K562 (cell line): Measurements from ENCODE around the gene CCDC50. TPM values are rescaled to one million over a fixed set of nuclear protein-coding genes. Genes with fewer than 3 reads are reported as not detected.

Experiments used
- ATAC-seq: fragments of 200-7000 bp; cut with Tn5 transposase; 3 replicates; pipeline ENCODE4 v1.9.1; 2020; ENCODE audit warnings: moderate library complexity
- BruUV-seq: library from RNA; stranded (reverse); fragments of 400-500 nt; replicated peaks from 2 replicates; lab custom pipeline; 2021; lab: Mats Ljungman, UMichigan
- CTCF ChIA-PET: fragments of 300-600 bp; formaldehyde crosslinking; extraction: SDS; loops from one replicate; lab custom pipeline; 2021; ENCODE audit warnings: low intra/inter-chr PET ratio; lab: Yijun Ruan, JAX
- POLR2A ChIA-PET: fragments of 300-600, 350-650 bp; sonication (Branson Sonifier 250); formaldehyde crosslinking; extraction: SDS; loops from one replicate; lab custom pipeline; 2021; ENCODE audit warnings: antibody characterized with exemption, inconsistent platforms; lab: Yijun Ruan, JAX
- DNase-seq, 4 experiments: peaks; one replicate each; pipeline versions ENCODE4 v3.0.0 to v3.0.0-alpha.2; 2011 to 2018; ENCODE audit warnings: low spot score in 3 of 4, mixed read lengths in 3 of 4; ENCODE audit errors: extremely low read depth in 1 of 4
- FAIRE-seq: peaks from 2 replicates; lab custom pipeline; 2011; peaks lifted over from hg19 to GRCh38; lab: Jason Lieb, UNC
- H2AFZ ChIP-seq: 2 replicates; pipeline ENCODE4 v1.6.0; 2011; ENCODE audit warnings: low read depth, low read length, control low read depth, inconsistent platforms
- H3K27ac ChIP-seq: fragments of 200-600 bp; 3 replicates; pipeline ENCODE4 v1.8.0; 2011; ENCODE audit warnings: low read depth, mild to moderate bottlenecking, control low read depth, inconsistent platforms, low read length, moderate library complexity, mixed read lengths; ENCODE audit errors: extremely low read depth
- H3K27me3 ChIP-seq, 2 experiments: fragments of 300-600 bp in 1 of 2; 2 replicates in 1 of 2; 3 replicates in 1 of 2; pipeline versions ENCODE4 v1.6.0 to v1.8.0; 2011; ENCODE audit warnings: inconsistent platforms in 2 of 2, low read length in 2 of 2, mild to moderate bottlenecking in 1 of 2, mixed read lengths in 1 of 2, moderate library complexity in 1 of 2; ENCODE audit not compliant: control insufficient read depth in 2 of 2, insufficient read depth in 2 of 2
- H3K36me3 ChIP-seq: fragments of 300-600 bp; 3 replicates; pipeline ENCODE4 v1.8.0; 2011; ENCODE audit warnings: mild to moderate bottlenecking, low read length, inconsistent platforms; ENCODE audit not compliant: control insufficient read depth, insufficient read depth
- H3K4me1 ChIP-seq, 2 experiments: fragments of 200-600 bp in 1 of 2; replicated peaks in 1 of 2; 2 replicates in 1 of 2; 3 replicates in 1 of 2; pipeline versions ENCODE4 v1.5.1 to v1.8.0; 2011; ENCODE audit warnings: inconsistent platforms in 2 of 2, low read length in 2 of 2, mild to moderate bottlenecking in 1 of 2, mixed read lengths in 1 of 2, moderate library complexity in 1 of 2; ENCODE audit not compliant: control insufficient read depth in 2 of 2, insufficient read depth in 2 of 2
- H3K4me2 ChIP-seq: 2 replicates; pipeline ENCODE4 v1.6.1; 2011; ENCODE audit warnings: low read length, control low read depth, inconsistent platforms, mixed read lengths; ENCODE audit not compliant: insufficient read depth
- H3K4me3 ChIP-seq: fragments of 200-600 bp; sonication (generic), shearing (Covaris generic); 2 replicates; pipeline ENCODE4 v1.5.1; 2016; ENCODE audit warnings: control low read depth, inconsistent platforms
- H3K79me2 ChIP-seq: fragments of 200-600 bp; 3 replicates; pipeline ENCODE4 v1.8.0; 2011; ENCODE audit warnings: low read length, inconsistent platforms; ENCODE audit not compliant: control insufficient read depth, insufficient read depth
- H3K9ac ChIP-seq, 2 experiments: 2 replicates each; pipeline versions ENCODE4 v1.6.0 to v1.6.1; 2011; ENCODE audit warnings: low read depth in 2 of 2, low read length in 2 of 2, control low read depth in 1 of 2, inconsistent platforms in 1 of 2, mild to moderate bottlenecking in 1 of 2, mixed read lengths in 1 of 2; ENCODE audit not compliant: insufficient read depth in 1 of 2
- H3K9me1 ChIP-seq: one replicate; pipeline ENCODE4 v1.6.0; 2011; ENCODE audit warnings: inconsistent platforms, mild to moderate bottlenecking, low read length, moderate library complexity; ENCODE audit not compliant: control insufficient read depth, insufficient read depth
- H3K9me3 ChIP-seq: replicated peaks from 2 replicates; pipeline ENCODE4 v1.5.1; 2011; ENCODE audit warnings: low read depth, low read length, inconsistent platforms; ENCODE audit not compliant: control insufficient read depth, insufficient read depth
- H4K20me1 ChIP-seq: replicated peaks from 2 replicates; pipeline ENCODE4 v1.6.1; 2011; ENCODE audit warnings: low read length, inconsistent platforms, mixed read lengths; ENCODE audit not compliant: control insufficient read depth, insufficient read depth
- BDP1 ChIP-seq: IDR thresholded peaks from 3 replicates; pipeline ENCODE4 v1.6.1; 2011; ENCODE audit not compliant: insufficient read length, insufficient read depth
- FOXJ2 ChIP-seq: fragments of 200-800 bp; sonication (Bioruptor generic); IDR thresholded peaks from 2 replicates; pipeline ENCODE4 v1.6.1; 2016; ENCODE audit warnings: missing genetic modification characterization, missing compliant biosample characterization
- IFI16 ChIP-seq: fragments of 250-450 bp; sonication (Bioruptor Pico); IDR thresholded peaks from 2 replicates; pipeline ENCODE4 v2.1.2; 2022; ENCODE audit warnings: mild to moderate bottlenecking, inconsistent platforms
- NCOA4 ChIP-seq: fragments of 450-650 bp; IDR thresholded peaks from 2 replicates; pipeline ENCODE4 v1.6.1; 2018; ENCODE audit warnings: mild to moderate bottlenecking; ENCODE audit not compliant: partially characterized antibody
- PCBP2 ChIP-seq: fragments of 200-400 bp; formaldehyde crosslinking; IDR thresholded peaks from 2 replicates; pipeline ENCODE4 v1.6.1; 2018; ENCODE audit warnings: low read length, low read depth, mild to moderate bottlenecking, moderate library complexity; ENCODE audit not compliant: poor library complexity, severe bottlenecking
- RCOR1 ChIP-seq, 2 experiments: IDR thresholded peaks; 2 replicates each; pipeline ENCODE4 v1.6.1; 2012; ENCODE audit warnings: low read depth in 2 of 2, low read length in 2 of 2, borderline replicate concordance in 1 of 2, improper control_type of control experiment in 1 of 2
- SMAD2 ChIP-seq: fragments of 150-350 bp; IDR thresholded peaks from 2 replicates; pipeline ENCODE4 v1.6.1; 2014; ENCODE audit warnings: low read depth, mild to moderate bottlenecking, low read length
- STAT5B ChIP-seq: fragments of 250-450 bp; sonication (Bioruptor Pico); IDR thresholded peaks from 2 replicates; pipeline ENCODE4 v1.8.0; 2021; ENCODE audit warnings: mild to moderate bottlenecking, inconsistent platforms
- TFE3 ChIP-seq: fragments of 450-650 bp; formaldehyde crosslinking; IDR thresholded peaks from 2 replicates; pipeline ENCODE4 v1.4.0; 2020; ENCODE audit warnings: mild to moderate bottlenecking, mixed read lengths
- WHSC1 ChIP-seq: IDR thresholded peaks from one replicate; pipeline ENCODE4 v1.6.1; 2012; ENCODE audit warnings: low read length, control low read depth, inconsistent platforms
- ZNF140 ChIP-seq: fragments of 250-450 bp; sonication (Bioruptor Pico); IDR thresholded peaks from 2 replicates; pipeline ENCODE4 v1.8.0; 2021; ENCODE audit warnings: moderate library complexity, mild to moderate bottlenecking, inconsistent platforms
- ZNF77 ChIP-seq: fragments of 250-450 bp; sonication (Bioruptor Pico); IDR thresholded peaks from 2 replicates; pipeline ENCODE4 v1.5.0; 2020
- WGBS: fragments of 100-300 bp; shearing (Covaris generic); methylation state at CpG from one replicate; pipeline ENCODE4 v1.1.6; 2016; ENCODE audit warnings: low coverage, mixed read lengths; ENCODE audit not compliant: insufficient coverage; ENCODE audit errors: missing lambda C conversion rate; 5-methylcytosine and 5-hydroxymethylcytosine counted together
- in situ Hi-C: fragments of 300-500 bp; cut with MboI; formaldehyde crosslinking; loops from 4 replicates; pipeline ENCODE4 v1.15.0; 2018; ENCODE audit warnings: inconsistent platforms, mixed read lengths
- intact Hi-C: fragments of 100-400 bp; cut with micrococcal nuclease; formaldehyde crosslinking; loops from 2 replicates; pipeline ENCODE4 v1.14.2; 2022
- polyA plus RNA-seq, 8 experiments: library from polyadenylated mRNA; depleted of rRNA in 4 of 8; stranded (reverse) in 5 of 8; unstranded in 3 of 8; fragments of >200 nt; fragmentation: Nextera tagmentation in 2 of 8; fragmentation: Illumina TruSeq in 1 of 8; extraction: Ambion mirVana in 2 of 8; extraction: Trizol in 1 of 8; gene quantifications; 2 replicates each; pipeline versions ENCODE4 v1.2.1 to v1.2.3, GENCODE V29; 2011 to 2014; ENCODE audit warnings: inconsistent platforms in 1 of 8, missing spikeins in 1 of 8
- total RNA-seq, 7 experiments: library from RNA; depleted of rRNA in 6 of 7; stranded (reverse); fragments of >200 nt in 6 of 7; fragmentation: Illumina TruSeq in 2 of 7; extraction: Trizol in 2 of 7; gene quantifications; 2 replicates each; pipeline versions ENCODE4 v1.2.1 to v1.2.3, GENCODE V29; 2011 to 2021; ENCODE audit warnings: low replicate concordance in 1 of 7
- TF ChIP-seq, protein P1 (sequence below): fragments of 450-650 bp; formaldehyde crosslinking; IDR thresholded peaks from 2 replicates; pipeline ENCODE4 v1.4.0; 2022; ENCODE audit warnings: missing genetic modification characterization

CCDC50 gene
- total and polyA plus RNA-seq, 9 of the 15 experiments (the other 6 are each of a cell fraction or from before 2014, with no cell fraction given), result 8.4 to 63.4 (median 40.4) TPM

GRCh38 chr3:191362524-191363090, 33.4 kb downstream of the CCDC50 start:
- Histone ChIP-seq H3K9me1 (no peaks in the 10 kb centered on the region), H3K9ac (no peak overlapping the region), H4K20me1 (no peaks in the 10 kb centered on the region), H3K4me2 (no peak overlapping the region), H3K36me3 (peaks cover 65% of the 10 kb centered on the region), H3K4me3 (no peak overlapping the region), H3K79me2 (no peaks in the 10 kb centered on the region), H3K27me3 (no peaks in the 10 kb centered on the region), H2AFZ (no peak overlapping the region), H3K9me3 (no peaks in the 10 kb centered on the region), H3K27ac (no peak overlapping the region), H3K4me1 (peaks cover 0 to 4% of the 10 kb centered on the region in 2 experiments; a peak in 2 of 5 replicates)
- intact Hi-C loops, result no loop called here
- in situ Hi-C loops, result no loop called here
- ATAC-seq, result no peak
- no peak for FAIRE-seq
- TF ChIP-seq ZNF140 (CRISPR knock-in tag) (no peak), SMAD2 (no peak), PCBP2 (no peak), FOXJ2 (tag) (no peak), NCOA4 (no peak)
- DNase-seq, result no peak
- WGBS, result 88% methylated on average over 2 of the region's 2 CpGs
- BruUV-seq, result no TSS peak
- CTCF ChIA-PET, result no interaction called here
- POLR2A ChIA-PET, result interaction anchor here (0.9 kb wide), 1 partner anchor 26 kb away, joined by 3 read pairs; no protein-coding TSS in a partner anchor

DNA sequence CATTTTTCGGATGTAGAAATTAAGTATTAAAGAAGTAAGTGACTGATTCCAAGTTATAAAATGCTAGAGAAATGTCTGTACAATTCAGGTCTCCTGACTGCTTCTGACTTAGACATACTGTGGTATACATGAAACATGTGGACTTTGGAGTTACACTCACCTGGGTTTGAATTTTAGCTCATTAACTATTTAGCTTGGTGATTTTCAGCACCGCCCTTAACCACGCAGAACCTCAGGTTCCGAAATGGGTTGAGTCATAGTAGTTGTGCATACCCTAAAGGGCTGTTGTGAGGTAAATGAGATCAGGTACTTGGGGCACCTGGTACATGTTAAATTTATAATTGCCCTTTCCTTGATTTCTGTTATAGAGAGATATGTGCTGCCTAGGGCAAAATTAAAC, 34.0 kb downstream of the CCDC50 start:
- 89% methylated on average over 4 of the region's 4 CpGs for WGBS
- TF ChIP-seq IFI16 (CRISPR knock-in tag), result no peak
- no peak for TF ChIP-seq STAT5B
- TF ChIP-seq, protein P1, sequence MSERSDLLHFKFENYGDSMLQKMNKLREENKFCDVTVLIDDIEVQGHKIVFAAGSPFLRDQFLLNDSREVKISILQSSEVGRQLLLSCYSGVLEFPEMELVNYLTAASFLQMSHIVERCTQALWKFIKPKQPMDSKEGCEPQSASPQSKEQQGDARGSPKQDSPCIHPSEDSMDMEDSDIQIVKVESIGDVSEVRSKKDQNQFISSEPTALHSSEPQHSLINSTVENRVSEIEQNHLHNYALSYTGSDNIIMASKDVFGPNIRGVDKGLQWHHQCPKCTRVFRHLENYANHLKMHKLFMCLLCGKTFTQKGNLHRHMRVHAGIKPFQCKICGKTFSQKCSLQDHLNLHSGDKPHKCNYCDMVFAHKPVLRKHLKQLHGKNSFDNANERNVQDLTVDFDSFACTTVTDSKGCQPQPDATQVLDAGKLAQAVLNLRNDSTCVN (CRISPR knock-in tag), result no peak
- no peak for TF ChIP-seq TFE3 (CRISPR knock-in tag)
- no peak for TF ChIP-seq NCOA4
- no peak for TF ChIP-seq WHSC1
- TF ChIP-seq RCOR1 (IDR thresholded peaks at IDR 0.05; ENCODE audit: borderline replicate concordance in 1 of 2, low read depth in 2 of 2, low read length in 2 of 2), result no peak
- no peak for TF ChIP-seq BDP1
- TF ChIP-seq ZNF77 (CRISPR knock-in tag), result no peak

More for the DNA sequence above, 34.0 kb downstream of the CCDC50 start:
- no peak overlapping the region for H2AFZ ChIP-seq
- H3K27me3 ChIP-seq, result no peaks in the 10 kb centered on the region
- H3K79me2 ChIP-seq, result no peaks in the 10 kb centered on the region
- H3K9ac ChIP-seq, result no peak overlapping the region
- no peak overlapping the region for H3K4me2 ChIP-seq
- ChIA-PET POLR2A (no interaction called here), CTCF (interaction anchor here (0.7 kb wide), 1 partner anchor 61 kb away, joined by 6 read pairs; no protein-coding TSS in a partner anchor)
- H4K20me1 ChIP-seq, result no peaks in the 10 kb centered on the region
- ATAC-seq, result no peak
- BruUV-seq, result no TSS peak
- no peak overlapping the region for H3K4me3 ChIP-seq
- intact Hi-C loops, result no loop called here
- H3K4me1 ChIP-seq, result peaks cover 0 to 4% of the 10 kb centered on the region in 2 experiments; a peak in 2 of 5 replicates
- FAIRE-seq, result no peak
- DNase-seq, result no peak
- no peaks in the 10 kb centered on the region for H3K9me3 ChIP-seq
- no peak overlapping the region for H3K27ac ChIP-seq
- H3K9me1 ChIP-seq, result no peaks in the 10 kb centered on the region
- H3K36me3 ChIP-seq, result peaks cover 59% of the 10 kb centered on the region
- in situ Hi-C loops, result no loop called here
